Liver (tissue), 3 donors: ENCODE data around the gene IFITM5.
A peak's percentile ranks its signal among the peaks of the same experiment; 100 is the strongest.

ENCODE experiments used
- EGR1 ChIP-seq, 2 donors: IDR thresholded peaks; 2 replicates each; pipeline ENCODE4 v1.6.1; 2016 to 2018; ENCODE audit warnings: antibody characterized with exemption in 2 of 2, low read depth in 2 of 2
- FOXA1 ChIP-seq: IDR thresholded peaks from 2 replicates; pipeline ENCODE4 v1.6.1; 2016; ENCODE audit warnings: antibody characterized with exemption
- JUND ChIP-seq, 2 donors: IDR thresholded peaks; 2 replicates each; pipeline ENCODE4 v1.6.1; 2016; ENCODE audit warnings: antibody characterized with exemption in 2 of 2
- MAX ChIP-seq: IDR thresholded peaks from 2 replicates; pipeline ENCODE4 v1.6.1; 2016; ENCODE audit warnings: antibody characterized with exemption
- RAD21 ChIP-seq, 2 donors: IDR thresholded peaks; 2 replicates each; pipeline ENCODE4 v1.6.1; 2016; ENCODE audit warnings: antibody characterized with exemption in 2 of 2, mild to moderate bottlenecking in 2 of 2
- RXRA ChIP-seq, 2 donors: IDR thresholded peaks; 2 replicates each; pipeline ENCODE4 v1.6.1; 2017 to 2018; ENCODE audit warnings: antibody characterized with exemption in 2 of 2, mild to moderate bottlenecking in 1 of 2
- SP1 ChIP-seq: IDR thresholded peaks from 2 replicates; pipeline ENCODE4 v1.6.1; 2018; ENCODE audit warnings: antibody characterized with exemption, mild to moderate bottlenecking
- TAF1 ChIP-seq: conservative IDR thresholded peaks from 2 replicates; pipeline ENCODE4 v1.6.1; 2016; ENCODE audit warnings: antibody characterized with exemption, mild to moderate bottlenecking
- YY1 ChIP-seq: IDR thresholded peaks from 2 replicates; pipeline ENCODE4 v1.6.1; 2016; ENCODE audit warnings: antibody characterized with exemption, mild to moderate bottlenecking
- TF ChIP-seq, protein P1 (sequence below): fragments of 150-350 bp; IDR thresholded peaks from 2 replicates; pipeline ENCODE4 v1.5.1; 2017; ENCODE audit warnings: improper control_type of control experiment, low read depth, low read length; ENCODE audit not compliant: missing input control
- donor health status: healthy.
- donor health status: healthy.

GRCh38 chr11:312092-312816 is 12.9 kb upstream of the IFITM5 start:
- TF ChIP-seq SP1 (peak; percentile 0), MAX (no peak), FOXA1 (no peak), EGR1 (IDR thresholded peaks at IDR 0.05; ENCODE audit: low read depth in 2 of 2) (no peak), RXRA (IDR thresholded peaks at IDR 0.05) (peak in 1 of 2 donors; percentile 12), YY1 (no peak), RAD21 (IDR thresholded peaks at IDR 0.05) (no peak), TAF1 (no peak), JUND (IDR thresholded peaks at IDR 0.05) (no peak)
- TF ChIP-seq, protein P1, sequence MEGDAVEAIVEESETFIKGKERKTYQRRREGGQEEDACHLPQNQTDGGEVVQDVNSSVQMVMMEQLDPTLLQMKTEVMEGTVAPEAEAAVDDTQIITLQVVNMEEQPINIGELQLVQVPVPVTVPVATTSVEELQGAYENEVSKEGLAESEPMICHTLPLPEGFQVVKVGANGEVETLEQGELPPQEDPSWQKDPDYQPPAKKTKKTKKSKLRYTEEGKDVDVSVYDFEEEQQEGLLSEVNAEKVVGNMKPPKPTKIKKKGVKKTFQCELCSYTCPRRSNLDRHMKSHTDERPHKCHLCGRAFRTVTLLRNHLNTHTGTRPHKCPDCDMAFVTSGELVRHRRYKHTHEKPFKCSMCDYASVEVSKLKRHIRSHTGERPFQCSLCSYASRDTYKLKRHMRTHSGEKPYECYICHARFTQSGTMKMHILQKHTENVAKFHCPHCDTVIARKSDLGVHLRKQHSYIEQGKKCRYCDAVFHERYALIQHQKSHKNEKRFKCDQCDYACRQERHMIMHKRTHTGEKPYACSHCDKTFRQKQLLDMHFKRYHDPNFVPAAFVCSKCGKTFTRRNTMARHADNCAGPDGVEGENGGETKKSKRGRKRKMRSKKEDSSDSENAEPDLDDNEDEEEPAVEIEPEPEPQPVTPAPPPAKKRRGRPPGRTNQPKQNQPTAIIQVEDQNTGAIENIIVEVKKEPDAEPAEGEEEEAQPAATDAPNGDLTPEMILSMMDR, result no peak
